Measurements from ENCODE around the gene NUP93. TPM values are rescaled to one million over a fixed set of nuclear protein-coding genes. Genes with fewer than 3 reads are reported as not detected.

The NUP93 gene
- total and polyA plus RNA-seq, 2 donors (not counting 3 experiments of a cell fraction or from before 2014, with no cell fraction given), result 62.3 to 124 TPM

GRCh38 chr16:56681939-56682702 lies 47.8 kb upstream of the NUP93 start, which contains the start of gene MT1X:
MT1X (plus strand) TSS chr16:56682470; CDS start chr16:56682541, 71 bp downstream.
- peak within 1 kb of the TSS; percentile 19 for H3K27ac ChIP-seq (ENCODE audit: insufficient read depth, low read depth, low read length)
- no peaks in the 10 kb centered on the region for H3K79me2 ChIP-seq (ENCODE audit: control insufficient read depth, insufficient read depth, low read length)
- DNase-seq (ENCODE audit: low read depth, low spot score), result peak; percentile 75
- no peaks in the 10 kb centered on the region for H4K20me1 ChIP-seq (replicated peaks; ENCODE audit: control insufficient read depth, extremely low read depth, insufficient read depth, low read length)
- H3K9ac ChIP-seq (replicated peaks; ENCODE audit: extremely low read depth, insufficient read depth, low read length), result peak within 1 kb of the TSS; percentile 84
- intact Hi-C loops (cut with micrococcal nuclease) (loop anchor here (1.0 to 2.0 kb wide), 3 partner anchors 43 to 75 kb away; partner anchors contain the start of gene MT1A), dilution Hi-C loops (cut with MboI; ENCODE audit: extremely low pct_ligation_motif_present, low sequenced_read_pairs) (no loop called here)
- H3K36me3 ChIP-seq (ENCODE audit: control insufficient read depth in 2 of 2, extremely low read depth in 1 of 2, insufficient read depth in 2 of 2, low read length in 2 of 2), result no peaks in the 10 kb centered on the region
- ChIA-PET CTCF (interaction anchor here (1.0 to 2.1 kb wide), 4 partner anchors 20 to 78 kb away, joined by 3 to 12 read pairs (median 6); no protein-coding TSS in a partner anchor), POLR2A (interaction anchor here (1.1 kb wide), 1 partner anchor 57 kb away, joined by 3 read pairs; the partner anchor contains the start of gene MT1E)
- H3K9me3 ChIP-seq (replicated peaks; ENCODE audit: control insufficient read depth, insufficient read depth, low read length), result no peaks in the 10 kb centered on the region
- peak within 1 kb of the TSS; percentile 72 for H3K4me2 ChIP-seq (ENCODE audit: insufficient read depth, low read length)
- H3K4me3 ChIP-seq (replicated peaks in 1 of 3; ENCODE audit: insufficient read depth in 1 of 3, low read depth in 1 of 3, low read length in 3 of 3), result peak within 1 kb of the TSS; percentile 25 to 63 (median 37)
- no peaks in the 10 kb centered on the region for H3K9me1 ChIP-seq (replicated peaks; ENCODE audit: control insufficient read depth, extremely low read depth, insufficient read depth, low read length)
- peaks cover 0 to 3% of the 10 kb centered on the region in 2 experiments for H3K27me3 ChIP-seq (ENCODE audit: control insufficient read depth in 2 of 2, insufficient read depth in 2 of 2, low read length in 2 of 2)
- BruUV-seq (replicated peaks), result no TSS peak
- no peak for TF ChIP-seq FOS (IDR thresholded peaks at IDR 0.05; ENCODE audit: borderline replicate concordance, insufficient read depth, low read length)
- peak; percentile 95 for TF ChIP-seq POLR2A (IDR thresholded peaks at IDR 0.05; ENCODE audit: low read depth, low read length)
- TF ChIP-seq POLR2AphosphoS5 (IDR thresholded peaks at IDR 0.05; ENCODE audit: insufficient read depth, low read depth, low read length), result peak; percentile 88
- peak; percentile 20 for TF ChIP-seq MAX (IDR thresholded peaks at IDR 0.05; ENCODE audit: insufficient read depth, insufficient read length)
- H2AFZ ChIP-seq (ENCODE audit: low read depth, low read length), result peak within 1 kb of the TSS; percentile 96
- peaks cover 10% of the 10 kb centered on the region for H3K4me1 ChIP-seq (ENCODE audit: control insufficient read depth, extremely low read depth, insufficient read depth, low read length)
- FAIRE-seq, result peak; percentile 98
